HUES6 (cell line): Measurements from ENCODE around the gene ADGRB2.

Source experiments
- H3K27ac ChIP-seq: 2 replicates; pipeline ENCODE4 v1.7.0; 2013; ENCODE audit warnings: low read depth, mild to moderate bottlenecking, low read length, inconsistent platforms
- H3K27me3 ChIP-seq: 2 replicates; pipeline ENCODE4 v1.6.1; 2013; ENCODE audit warnings: low read length; ENCODE audit not compliant: control insufficient read depth, insufficient read depth
- H3K36me3 ChIP-seq: 2 replicates; pipeline ENCODE4 v1.6.1; 2013; ENCODE audit warnings: low read length; ENCODE audit not compliant: control insufficient read depth, insufficient read depth
- H3K4me1 ChIP-seq: 2 replicates; pipeline ENCODE4 v1.6.1; 2013; ENCODE audit warnings: low read length; ENCODE audit not compliant: control insufficient read depth, insufficient read depth
- H3K4me3 ChIP-seq: 2 replicates; pipeline ENCODE4 v1.5.1; 2013; ENCODE audit warnings: low read depth, low read length
- H3K9ac ChIP-seq: one replicate; pipeline ENCODE4 v1.6.1; 2013; ENCODE audit warnings: mild to moderate bottlenecking, low read length
- H3K9me3 ChIP-seq: 2 replicates; pipeline ENCODE4 v1.6.1; 2013; ENCODE audit warnings: low read depth, low read length; ENCODE audit not compliant: control insufficient read depth, insufficient read depth

The ADGRB2 gene

GRCh38 chr1:31755197-31755611 is 8.9 kb downstream of the ADGRB2 start:
- H3K27me3 ChIP-seq, result no peaks in the 10 kb centered on the region
- no peaks in the 10 kb centered on the region for H3K36me3 ChIP-seq
- no peaks in the 10 kb centered on the region for H3K9me3 ChIP-seq
- H3K4me3 ChIP-seq, result no peak overlapping the region
- no peak overlapping the region for H3K9ac ChIP-seq
- H3K27ac ChIP-seq, result no peak overlapping the region
- H3K4me1 ChIP-seq, result peaks cover 56% of the 10 kb centered on the region

DNA sequence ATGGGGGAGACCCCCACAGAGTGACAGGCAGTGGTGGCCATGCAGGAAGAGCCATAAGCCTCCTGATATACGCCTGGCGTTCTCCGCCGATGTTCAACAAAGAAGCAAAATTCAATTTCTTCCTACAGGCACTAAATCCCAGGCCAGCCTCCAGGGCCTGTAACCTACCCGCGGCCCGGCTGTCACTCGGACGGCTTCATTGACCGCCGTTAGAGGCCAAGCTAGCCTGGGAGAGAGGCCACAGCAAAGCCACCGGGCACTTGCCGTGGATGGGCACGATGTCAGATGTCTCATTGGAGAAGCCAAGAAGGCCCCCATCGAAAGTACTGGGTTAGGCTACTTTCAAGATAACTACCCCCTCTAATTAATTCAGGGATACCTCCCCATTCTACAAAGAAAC is 9.7 kb downstream of the ADGRB2 start:
- Histone ChIP-seq H3K9me3 (no peaks in the 10 kb centered on the region), H3K9ac (no peak overlapping the region), H3K4me1 (peaks cover 51% of the 10 kb centered on the region), H3K36me3 (no peaks in the 10 kb centered on the region), H3K27me3 (no peaks in the 10 kb centered on the region), H3K27ac (no peak overlapping the region), H3K4me3 (no peak overlapping the region)

DNA sequence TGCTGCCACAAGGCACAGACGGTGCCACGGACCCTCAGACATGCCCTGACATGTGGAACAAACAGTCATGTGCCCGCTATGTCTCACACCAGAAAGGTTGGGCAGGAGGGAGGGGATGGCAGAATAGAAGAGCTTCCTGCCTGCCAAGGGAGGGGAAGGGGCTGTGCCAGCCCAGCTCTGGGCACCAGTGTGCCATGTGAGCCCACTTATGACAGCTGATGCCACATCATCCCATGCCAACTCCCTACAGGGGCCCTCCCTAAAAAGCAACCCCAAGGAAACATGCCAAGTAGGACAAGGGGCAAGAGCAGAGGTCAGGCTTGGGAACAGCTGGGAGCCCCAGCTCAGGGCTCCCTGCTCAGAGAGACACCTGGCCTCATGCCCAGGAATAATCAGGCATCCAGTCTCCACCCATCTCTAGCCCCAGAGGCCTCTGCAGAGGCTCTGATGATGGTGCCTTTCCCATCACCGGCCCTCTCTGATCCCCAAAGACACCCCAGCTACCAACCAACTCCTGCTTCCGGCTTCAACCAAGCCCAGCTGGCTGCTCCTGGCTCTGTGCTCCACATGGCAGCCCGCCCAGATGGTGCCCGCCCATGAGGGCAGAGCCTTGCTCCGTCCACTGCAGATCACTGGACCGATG is 10.3 kb downstream of the ADGRB2 start:
- Histone ChIP-seq H3K4me1 (peaks cover 50% of the 10 kb centered on the region), H3K27ac (no peak overlapping the region), H3K4me3 (no peak overlapping the region), H3K27me3 (no peaks in the 10 kb centered on the region), H3K36me3 (no peaks in the 10 kb centered on the region), H3K9me3 (no peaks in the 10 kb centered on the region), H3K9ac (no peak overlapping the region)

DNA sequence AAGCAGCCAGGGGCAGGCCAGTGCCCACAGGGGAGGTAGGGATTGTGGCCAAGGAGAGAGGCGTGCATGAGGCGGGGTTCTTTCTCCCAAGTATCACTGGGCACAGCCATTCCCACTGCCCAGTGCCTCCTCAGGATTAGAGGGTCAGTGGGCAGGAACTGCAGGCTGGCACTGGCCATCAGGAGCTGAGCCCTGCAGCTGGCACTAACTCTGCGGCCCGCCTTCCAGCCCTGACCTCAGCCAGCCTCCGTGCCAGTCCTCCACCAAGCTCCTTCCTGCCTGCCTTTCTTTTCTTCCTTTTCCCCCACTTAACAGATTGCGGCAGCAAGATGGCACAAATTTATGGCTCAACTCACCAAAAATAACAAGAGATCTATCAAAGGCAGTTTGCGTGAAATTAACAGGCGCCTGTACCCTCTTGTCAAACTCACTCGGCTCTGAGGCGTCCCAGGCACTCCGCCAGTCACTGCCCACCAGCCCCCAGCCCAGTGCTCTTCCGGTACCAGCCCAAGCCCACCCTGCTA is 11.1 kb downstream of the ADGRB2 start:
- peaks cover 53% of the 10 kb centered on the region for H3K4me1 ChIP-seq
- no peak overlapping the region for H3K9ac ChIP-seq
- H3K27ac ChIP-seq, result no peak overlapping the region
- no peaks in the 10 kb centered on the region for H3K27me3 ChIP-seq
- no peaks in the 10 kb centered on the region for H3K9me3 ChIP-seq
- no peak overlapping the region for H3K4me3 ChIP-seq
- no peaks in the 10 kb centered on the region for H3K36me3 ChIP-seq

- Histone ChIP-seq H3K27ac (no peak overlapping the region), H3K4me1 (peaks cover 58% of the 10 kb centered on the region)
These were observed 11.9 kb downstream of the ADGRB2 start for GRCh38 chr1:31752258-31752657.

GRCh38 chr1:31751822-31752241 is 12.3 kb downstream of the ADGRB2 start:
- H3K27ac ChIP-seq, result no peak overlapping the region
- no peak overlapping the region for H3K9ac ChIP-seq
- H3K27me3 ChIP-seq, result no peaks in the 10 kb centered on the region
- H3K36me3 ChIP-seq, result no peaks in the 10 kb centered on the region
- H3K4me3 ChIP-seq, result no peak overlapping the region
- H3K4me1 ChIP-seq, result peaks cover 63% of the 10 kb centered on the region
- no peaks in the 10 kb centered on the region for H3K9me3 ChIP-seq

More at GRCh38 chr1:31752258-31752657, 11.9 kb downstream of the ADGRB2 start:
- Histone ChIP-seq H3K9me3 (no peaks in the 10 kb centered on the region), H3K27me3 (no peaks in the 10 kb centered on the region), H3K4me3 (no peak overlapping the region), H3K36me3 (no peaks in the 10 kb centered on the region), H3K9ac (no peak overlapping the region)

DNA sequence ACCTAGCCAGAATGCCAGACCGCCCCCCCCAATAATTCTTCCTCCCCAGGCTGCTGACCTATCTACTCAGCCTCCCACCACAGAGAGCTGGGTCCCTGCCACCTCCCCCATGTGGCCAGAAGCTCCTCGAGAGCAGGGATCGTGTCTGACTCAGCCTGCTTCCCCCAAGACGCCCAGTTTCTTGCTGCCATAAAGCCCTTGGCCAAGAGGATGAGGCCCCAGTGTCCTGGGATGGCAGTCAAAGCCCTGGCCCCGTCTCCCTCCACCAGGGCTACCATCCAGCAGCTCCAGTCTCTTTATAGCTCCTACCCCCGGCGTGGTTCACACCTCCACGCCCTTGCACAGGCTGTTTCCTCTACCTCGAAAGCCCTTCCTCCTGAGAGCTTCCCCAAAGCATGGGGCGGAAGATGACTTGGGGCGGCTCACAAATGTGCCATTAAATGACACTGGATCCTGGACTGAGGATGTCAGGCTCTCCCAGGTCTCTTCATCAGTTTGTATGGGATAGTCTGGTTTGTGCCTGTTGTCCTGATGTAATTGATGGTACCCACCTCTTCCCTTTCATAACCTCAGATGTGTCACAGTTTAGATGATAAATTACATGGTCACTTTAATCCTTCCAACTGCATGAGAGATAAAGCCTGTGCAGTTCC is 13.2 kb downstream of the ADGRB2 start:
- no peaks in the 10 kb centered on the region for H3K27me3 ChIP-seq
- no peaks in the 10 kb centered on the region for H3K9me3 ChIP-seq
- no peak overlapping the region for H3K4me3 ChIP-seq
- peaks cover 64% of the 10 kb centered on the region for H3K4me1 ChIP-seq
- H3K9ac ChIP-seq, result no peak overlapping the region
- H3K27ac ChIP-seq, result no peak overlapping the region
- H3K36me3 ChIP-seq, result no peaks in the 10 kb centered on the region

GRCh38 chr1:31749785-31750735 is 14.1 kb downstream of the ADGRB2 start:
- H3K4me1 ChIP-seq, result peaks cover 66% of the 10 kb centered on the region
- H3K27me3 ChIP-seq, result no peaks in the 10 kb centered on the region
- no peak overlapping the region for H3K9ac ChIP-seq
- H3K4me3 ChIP-seq, result no peak overlapping the region
- H3K9me3 ChIP-seq, result no peaks in the 10 kb centered on the region
- no peak overlapping the region for H3K27ac ChIP-seq
- H3K36me3 ChIP-seq, result no peaks in the 10 kb centered on the region

DNA sequence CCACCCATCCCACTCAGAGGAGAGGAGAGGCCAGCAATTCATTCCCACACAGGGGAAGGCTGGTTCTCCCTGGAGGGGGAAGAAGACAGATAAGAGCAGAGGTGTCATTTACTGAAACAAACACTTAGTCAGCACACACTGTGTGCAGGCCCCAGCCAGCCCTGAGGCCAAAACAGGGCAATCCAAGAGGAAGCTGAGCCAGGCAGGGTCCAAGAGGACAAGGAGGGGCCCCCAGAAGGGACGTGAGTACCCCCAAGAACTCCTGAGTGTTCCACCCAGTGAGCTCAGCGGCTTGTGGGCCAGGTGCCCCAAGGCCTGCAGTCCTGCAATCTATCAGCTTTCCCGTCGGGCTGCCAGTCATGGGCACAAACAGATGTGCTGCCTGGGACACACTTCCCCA is 15.8 kb downstream of the ADGRB2 start:
- Histone ChIP-seq H3K9me3 (no peaks in the 10 kb centered on the region), H3K27me3 (no peaks in the 10 kb centered on the region), H3K4me3 (no peak overlapping the region), H3K36me3 (no peaks in the 10 kb centered on the region), H3K27ac (no peak overlapping the region), H3K4me1 (peaks cover 64% of the 10 kb centered on the region), H3K9ac (no peak overlapping the region)

DNA sequence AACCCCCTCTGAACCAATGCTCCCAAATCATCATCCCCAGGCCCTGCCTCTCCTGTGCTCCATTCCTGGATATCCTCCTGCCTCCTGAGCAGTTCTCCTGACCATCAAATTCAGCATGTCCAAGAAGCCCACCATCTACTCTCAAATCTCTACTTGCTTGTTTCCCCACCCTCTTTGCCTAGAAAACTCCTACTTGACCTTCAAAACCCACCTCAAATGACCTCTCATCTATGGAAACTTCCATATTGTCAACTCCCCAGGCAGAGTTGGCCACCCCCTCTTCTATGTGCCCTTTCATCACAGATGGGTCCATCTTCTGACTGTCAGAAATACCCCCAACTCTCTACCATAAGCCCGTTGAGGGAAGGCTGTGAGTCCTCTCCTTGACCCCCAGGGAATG is 16.8 kb downstream of the ADGRB2 start:
- no peaks in the 10 kb centered on the region for H3K36me3 ChIP-seq
- H3K9me3 ChIP-seq, result no peaks in the 10 kb centered on the region
- no peak overlapping the region for H3K27ac ChIP-seq
- no peaks in the 10 kb centered on the region for H3K27me3 ChIP-seq
- H3K4me3 ChIP-seq, result no peak overlapping the region
- no peak overlapping the region for H3K9ac ChIP-seq
- peaks cover 59% of the 10 kb centered on the region for H3K4me1 ChIP-seq
